H1 (cell line): ENCODE data around the gene PIGT. TPM values are rescaled to one million over a fixed set of nuclear protein-coding genes. Genes with fewer than 3 reads are reported as not detected.

ENCODE experiments used
- CTCF ChIA-PET: fragments of 300-600 bp; sonication (Branson Sonifier 250); formaldehyde crosslinking; loops from one replicate; lab custom pipeline; 2021; ENCODE audit not compliant: partially characterized antibody; lab: Charles Lee
- POLR2A ChIA-PET: fragments of 300-600 bp; sonication (Branson Sonifier 250); formaldehyde crosslinking; loops from one replicate; lab custom pipeline; 2021; ENCODE audit warnings: inconsistent platforms; ENCODE audit not compliant: partially characterized antibody; lab: Charles Lee
- DNase-seq, 2 experiments: peaks; one replicate each; pipeline versions ENCODE4 v3.0.0 to v3.0.0-alpha.2; 2010 to 2022; ENCODE audit warnings: low spot score in 2 of 2, low read depth in 1 of 2, mixed read lengths in 1 of 2
- FAIRE-seq: peaks from 2 replicates; lab custom pipeline; 2011; peaks lifted over from hg19 to GRCh38; lab: Jason Lieb, UNC
- H2AFZ ChIP-seq: 2 replicates; pipeline ENCODE4 v1.8.1; 2012; ENCODE audit warnings: low read length, inconsistent platforms
- H2AK5ac ChIP-seq: 2 replicates; pipeline ENCODE4 v1.6.1; 2013; ENCODE audit warnings: low read depth, low read length
- H2BK120ac ChIP-seq: replicated peaks from 2 replicates; pipeline ENCODE3; 2013; ENCODE audit warnings: low read depth, low read length, inconsistent platforms
- H2BK12ac ChIP-seq: 2 replicates; pipeline ENCODE4 v1.6.1; 2013; ENCODE audit warnings: low read depth, low read length
- H2BK15ac ChIP-seq: 2 replicates; pipeline ENCODE4 v1.6.1; 2013; ENCODE audit warnings: low read length
- H2BK20ac ChIP-seq: 2 replicates; pipeline ENCODE4 v1.6.1; 2013; ENCODE audit warnings: low read length
- H2BK5ac ChIP-seq: 2 replicates; pipeline ENCODE4 v1.6.1; 2013; ENCODE audit warnings: low read depth, low read length
- H3K14ac ChIP-seq: 2 replicates; pipeline ENCODE4 v1.6.1; 2013; ENCODE audit warnings: inconsistent platforms; ENCODE audit not compliant: insufficient read length
- H3K18ac ChIP-seq: 2 replicates; pipeline ENCODE4 v1.6.1; 2013; ENCODE audit warnings: low read length; ENCODE audit errors: extremely low read depth
- H3K23ac ChIP-seq: 2 replicates; pipeline ENCODE4 v1.6.1; 2013; ENCODE audit warnings: inconsistent platforms; ENCODE audit not compliant: insufficient read length
- H3K23me2 ChIP-seq: 2 replicates; pipeline ENCODE4 v1.6.1; 2013; ENCODE audit warnings: low read depth, low read length
- H3K27ac ChIP-seq: 2 replicates; pipeline ENCODE4 v1.6.1; 2011; ENCODE audit warnings: low read depth, low read length, inconsistent platforms
- H3K27me3 ChIP-seq, 4 experiments: replicated peaks in 1 of 4; 1 replicate in 1 of 4; 2 replicates in 3 of 4; pipeline versions ENCODE4 v1.6.1 to v1.8.1; 2011 to 2013; ENCODE audit warnings: low read length in 3 of 4, mild to moderate bottlenecking in 3 of 4, inconsistent platforms in 2 of 4, mixed read lengths in 2 of 4, moderate library complexity in 1 of 4; ENCODE audit not compliant: control insufficient read depth in 3 of 4, insufficient read depth in 3 of 4; ENCODE audit errors: extremely low read depth in 1 of 4
- H3K36me3 ChIP-seq, 4 experiments: 2 replicates each; pipeline versions ENCODE4 v1.6.1 to v1.8.1; 2011 to 2013; ENCODE audit warnings: mild to moderate bottlenecking in 4 of 4, low read length in 3 of 4, moderate library complexity in 2 of 4, control low read depth in 1 of 4, inconsistent platforms in 1 of 4; ENCODE audit not compliant: insufficient read depth in 4 of 4, control insufficient read depth in 2 of 4
- H3K4ac ChIP-seq: replicated peaks from 2 replicates; pipeline ENCODE3; 2013; ENCODE audit warnings: low read length, low read depth, mixed read lengths, inconsistent platforms; ENCODE audit not compliant: insufficient read length
- H3K4me1 ChIP-seq, 4 experiments: replicated peaks in 1 of 4; 1 replicate in 1 of 4; 2 replicates in 3 of 4; pipeline versions ENCODE4 v1.6.1 to v1.8.1; 2011 to 2013; ENCODE audit warnings: low read length in 3 of 4, inconsistent platforms in 2 of 4, mixed read lengths in 1 of 4; ENCODE audit not compliant: insufficient read depth in 4 of 4, control insufficient read depth in 3 of 4
- H3K4me2 ChIP-seq, 2 experiments: 2 replicates each; pipeline versions ENCODE4 v1.6.1 to v1.8.1; 2011 to 2013; ENCODE audit warnings: low read depth in 2 of 2, low read length in 2 of 2, control low read depth in 1 of 2, inconsistent platforms in 1 of 2, mild to moderate bottlenecking in 1 of 2; ENCODE audit not compliant: insufficient read depth in 1 of 2
- H3K4me3 ChIP-seq, 4 experiments: fragments of 200-600, 300-600 bp in 1 of 4; sonication (generic), shearing (Covaris generic), sonication (Bioruptor Twin) in 1 of 4; 2 replicates each; pipeline versions ENCODE4 v1.5.1 to v1.8.1; 2011 to 2016; ENCODE audit warnings: low read length in 4 of 4, low read depth in 3 of 4, control low read depth in 2 of 4, inconsistent platforms in 2 of 4, mild to moderate bottlenecking in 2 of 4, mixed read lengths in 1 of 4, moderate library complexity in 1 of 4; ENCODE audit not compliant: insufficient read depth in 2 of 4; ENCODE audit errors: extremely low read depth in 1 of 4
- H3K56ac ChIP-seq: replicated peaks from 2 replicates; pipeline ENCODE3; 2013; ENCODE audit warnings: low read depth, mild to moderate bottlenecking, mixed read lengths, low read length, inconsistent platforms; ENCODE audit not compliant: insufficient read length
- H3K79me1 ChIP-seq: 2 replicates; pipeline ENCODE4 v1.6.1; 2013; ENCODE audit warnings: low read depth, low read length, control low read depth
- H3K79me2 ChIP-seq, 2 experiments: 2 replicates each; pipeline versions ENCODE4 v1.6.1 to v1.8.1; 2012 to 2013; ENCODE audit warnings: low read length in 2 of 2, mild to moderate bottlenecking in 2 of 2, inconsistent platforms in 1 of 2; ENCODE audit not compliant: insufficient read depth in 2 of 2, control insufficient read depth in 1 of 2
- H3K9ac ChIP-seq, 4 experiments: replicated peaks in 1 of 4; 1 replicate in 1 of 4; 2 replicates in 3 of 4; pipeline versions ENCODE4 v1.6.1 to v1.8.1; 2011 to 2013; ENCODE audit warnings: low read depth in 3 of 4, low read length in 3 of 4, control low read depth in 2 of 4, mild to moderate bottlenecking in 2 of 4, moderate library complexity in 2 of 4, inconsistent platforms in 1 of 4; ENCODE audit errors: extremely low read depth in 1 of 4
- H3K9me3 ChIP-seq, 2 experiments: 2 replicates each; pipeline versions ENCODE4 v1.6.1 to v1.8.1; 2012 to 2013; ENCODE audit warnings: mild to moderate bottlenecking in 2 of 2, moderate library complexity in 2 of 2, control low read depth in 1 of 2, inconsistent platforms in 1 of 2, low read depth in 1 of 2, low read length in 1 of 2, mixed read lengths in 1 of 2; ENCODE audit not compliant: insufficient read depth in 2 of 2
- H4K20me1 ChIP-seq, 2 experiments: replicated peaks in 1 of 2; 2 replicates each; pipeline versions ENCODE3 to v1.8.1; 2011 to 2013; ENCODE audit warnings: inconsistent platforms in 2 of 2, low read length in 2 of 2, mild to moderate bottlenecking in 1 of 2; ENCODE audit not compliant: insufficient read depth in 2 of 2, control insufficient read depth in 1 of 2
- H4K5ac ChIP-seq: 2 replicates; pipeline ENCODE4 v1.6.1; 2013; ENCODE audit warnings: low read length, low read depth, mixed read lengths, inconsistent platforms; ENCODE audit not compliant: insufficient read length
- H4K8ac ChIP-seq: 2 replicates; pipeline ENCODE4 v1.8.0; 2013; ENCODE audit warnings: mild to moderate bottlenecking, moderate library complexity, low read length, inconsistent platforms; ENCODE audit not compliant: insufficient read depth; ENCODE audit errors: extremely low read depth
- H4K91ac ChIP-seq: replicated peaks from 2 replicates; pipeline ENCODE3; 2013; ENCODE audit warnings: low read length, mixed read lengths, inconsistent platforms; ENCODE audit not compliant: insufficient read length
- CBX8 ChIP-seq: fragments of 300-800, 300-1000 bp; sonication (generic); IDR thresholded peaks from 2 replicates; pipeline ENCODE4 v1.7.1; 2016; ENCODE audit warnings: low read depth, low read length, borderline replicate concordance
- CHD1 ChIP-seq: IDR thresholded peaks from 2 replicates; pipeline ENCODE4 v1.6.1; 2012; ENCODE audit warnings: low read depth, low read length, improper control_type of control experiment
- CREB1 ChIP-seq: IDR thresholded peaks from 2 replicates; pipeline ENCODE4 v1.6.1; 2012; ENCODE audit warnings: inconsistent platforms
- EP300 ChIP-seq, 2 experiments: IDR thresholded peaks; 1 replicate in 1 of 2; 2 replicates in 1 of 2; pipeline ENCODE4 v1.6.1; 2011 to 2012; ENCODE audit warnings: low read depth in 2 of 2, low read length in 2 of 2, mild to moderate bottlenecking in 2 of 2, borderline replicate concordance in 1 of 2, inconsistent platforms in 1 of 2, moderate library complexity in 1 of 2
- EZH2 ChIP-seq: fragments of 200-600 bp; sonication (generic); IDR thresholded peaks from 2 replicates; pipeline ENCODE4 v1.7.1; 2012; ENCODE audit warnings: low read depth, mild to moderate bottlenecking, moderate library complexity, low read length, inconsistent platforms; ENCODE audit not compliant: severe bottlenecking
- HDAC2 ChIP-seq, 2 experiments: fragments of 300-600 bp in 1 of 2; sonication (generic) in 1 of 2; IDR thresholded peaks; 2 replicates each; pipeline ENCODE4 v1.6.1; 2011 to 2012; ENCODE audit warnings: low read depth in 2 of 2, low read length in 2 of 2, mild to moderate bottlenecking in 2 of 2, moderate library complexity in 2 of 2, borderline replicate concordance in 1 of 2, inconsistent platforms in 1 of 2
- JUND ChIP-seq: IDR thresholded peaks from 2 replicates; pipeline ENCODE4 v1.6.1; 2011; ENCODE audit warnings: mild to moderate bottlenecking, improper control_type of control experiment, low read length
- NRF1 ChIP-seq: IDR thresholded peaks from 2 replicates; pipeline ENCODE4 v1.6.1; 2011; ENCODE audit warnings: mild to moderate bottlenecking, low read depth, low read length, improper control_type of control experiment
- POLR2AphosphoS5 ChIP-seq: IDR thresholded peaks from 2 replicates; pipeline ENCODE4 v1.6.1; 2011; ENCODE audit warnings: low read depth, low read length
- POU5F1 ChIP-seq: IDR thresholded peaks from 2 replicates; pipeline ENCODE4 v1.6.1; 2011; ENCODE audit warnings: low read depth, mild to moderate bottlenecking, low read length, moderate library complexity
- SP1 ChIP-seq: IDR thresholded peaks from 2 replicates; pipeline ENCODE4 v1.6.1; 2011; ENCODE audit warnings: low read depth, low read length
- SP4 ChIP-seq: IDR thresholded peaks from 2 replicates; pipeline ENCODE4 v1.6.1; 2012; ENCODE audit warnings: low read length, inconsistent platforms
- TAF7 ChIP-seq: optimal IDR thresholded peaks from 2 replicates; pipeline ENCODE3; 2011; ENCODE audit warnings: low read depth, mild to moderate bottlenecking, inconsistent platforms, low read length, moderate library complexity, borderline replicate concordance
- TBP ChIP-seq: IDR thresholded peaks from 2 replicates; pipeline ENCODE4 v1.6.1; 2011; ENCODE audit warnings: low read depth, low read length, improper control_type of control experiment
- WGBS, 2 experiments: shearing (Covaris generic) in 1 of 2; methylation state at CpG; one replicate each; pipeline versions ENCODE4 v1.1.6 to v1.1.7; 2013 to 2015; ENCODE audit warnings: low lambda C conversion rate in 2 of 2, mixed read lengths in 2 of 2, inconsistent platforms in 1 of 2, low coverage in 1 of 2, missing lambda C conversion rate in 1 of 2; ENCODE audit not compliant: insufficient replicate concordance in 2 of 2, insufficient coverage in 1 of 2, insufficient read length in 1 of 2; ENCODE audit errors: extremely low coverage in 1 of 2, missing lambda C conversion rate in 1 of 2; 5-methylcytosine and 5-hydroxymethylcytosine counted together
- polyA plus RNA-seq, 7 experiments: library from polyadenylated mRNA; depleted of rRNA in 3 of 7; stranded (reverse) in 5 of 7; unstranded in 2 of 7; fragments of >200 nt in 5 of 7; fragments of 200-250 nt in 2 of 7; gene quantifications; 1 replicate in 5 of 7; 2 replicates in 1 of 7; 4 replicates in 1 of 7; pipeline versions ENCODE4 v1.2.1 to v1.2.3, GENCODE V29; 2011 to 2013; ENCODE audit warnings: missing spikeins in 2 of 7, mixed read lengths in 2 of 7
- total RNA-seq: library from RNA; stranded (reverse); fragmentation: NEBNext Ultra II Directional; extraction: Animal tissue kit (Norgen Biotek cat#: 25700); gene quantifications from 2 replicates; pipeline ENCODE4 v1.2.1, GENCODE V29; 2021

The PIGT gene
- total and polyA plus RNA-seq, 2 of the 8 experiments (the other 6 are each of a cell fraction or from before 2014, with no cell fraction given) = 66.0 to 89.7 TPM

DNA sequence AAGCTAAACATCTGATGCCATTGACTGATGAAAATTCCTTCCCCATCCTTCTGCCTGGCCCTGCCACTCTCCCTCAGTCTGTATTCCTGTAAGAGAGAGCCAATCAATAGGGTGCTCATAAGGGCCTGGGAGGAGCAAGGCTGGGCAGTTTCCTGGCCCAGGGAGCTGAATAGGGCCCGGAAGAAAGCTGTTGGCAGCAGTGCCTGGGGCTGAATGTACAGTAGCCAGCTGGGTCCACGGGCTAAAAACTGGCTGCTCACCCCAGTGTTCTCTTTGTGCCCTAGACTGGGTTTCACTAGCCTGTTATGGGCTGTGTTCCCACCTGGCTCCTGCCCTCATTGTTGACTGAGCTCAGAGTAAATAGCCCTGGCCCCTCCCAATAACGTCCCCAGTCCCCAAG, 51.9 kb downstream of the PIGT start:
- no peak overlapping the region for H3K56ac ChIP-seq
- CTCF ChIA-PET = interaction anchor here (0.6 to 18.5 kb wide), 13 partner anchors 9 to 303 kb away, joined by 3 to 317 read pairs (median 6); no protein-coding TSS in a partner anchor
- H2AFZ ChIP-seq = no peak overlapping the region
- no peak overlapping the region for H4K5ac ChIP-seq
- H3K27ac ChIP-seq = no peak overlapping the region
- no peaks in the 10 kb centered on the region for H3K79me2 ChIP-seq
- H4K8ac ChIP-seq = no peak overlapping the region
- H2BK20ac ChIP-seq = no peak overlapping the region
- no peak overlapping the region for H2BK15ac ChIP-seq
- no peak overlapping the region for H3K4me2 ChIP-seq
- H4K91ac ChIP-seq = no peak overlapping the region
- H3K23ac ChIP-seq = no peak overlapping the region
- H3K4me3 ChIP-seq = no peak overlapping the region
- no peaks in the 10 kb centered on the region for H4K20me1 ChIP-seq
- H3K9me3 ChIP-seq = no peaks in the 10 kb centered on the region
- DNase-seq (no peak), FAIRE-seq (no peak)
- TF ChIP-seq SP4 = no peak
- TF ChIP-seq EZH2 = no peak
- TF ChIP-seq TAF7 = no peak
- no peak for TF ChIP-seq HDAC2 (IDR thresholded peaks at IDR 0.05; ENCODE audit: borderline replicate concordance in 1 of 2, low read depth in 2 of 2, low read length in 2 of 2)
- no peak for TF ChIP-seq POLR2AphosphoS5
- no peak for TF ChIP-seq POU5F1
- TF ChIP-seq CBX8 = no peak
- TF ChIP-seq CHD1 = no peak
- TF ChIP-seq NRF1 = no peak
- no peak for TF ChIP-seq SP1
- TF ChIP-seq JUND = no peak
- no peak for TF ChIP-seq EP300 (IDR thresholded peaks at IDR 0.05; ENCODE audit: borderline replicate concordance in 1 of 2, low read depth in 2 of 2, low read length in 2 of 2)
- no peak for TF ChIP-seq TBP
- no peak for TF ChIP-seq CREB1
- H3K4me1 ChIP-seq = peaks cover 2 to 20% (median 7%) of the 10 kb centered on the region in 4 experiments
- no peak overlapping the region for H2BK120ac ChIP-seq
- no peaks in the 10 kb centered on the region for H3K36me3 ChIP-seq
- no peak overlapping the region for H3K9ac ChIP-seq
- no peak overlapping the region for H3K4ac ChIP-seq
- no peak overlapping the region for H2BK5ac ChIP-seq
- WGBS, 2 experiments = 81% methylated on average over 3 of the region's 3 CpGs; no CpG with 5 or more reads in 1 of the 2 experiments
- no peak overlapping the region for H3K18ac ChIP-seq
- H3K23me2 ChIP-seq = peaks cover 11% of the 10 kb centered on the region; the same call in 1 of the 2 replicates
- no peak overlapping the region for H2AK5ac ChIP-seq
- H3K79me1 ChIP-seq = no peaks in the 10 kb centered on the region
- H2BK12ac ChIP-seq = no peak overlapping the region
- no peak overlapping the region for H3K14ac ChIP-seq
- H3K27me3 ChIP-seq = peaks cover 0 to 4% (median 1%) of the 10 kb centered on the region in 4 experiments; a peak in 3 of 7 replicates
- POLR2A ChIA-PET = interaction anchor here (0.9 to 3.0 kb wide), 4 partner anchors 12 to 19 kb away, joined by 3 to 21 read pairs (median 4); no protein-coding TSS in a partner anchor
